Caco-2 (cell line): ENCODE measurements around the gene MCM8. TPM values are rescaled to one million over a fixed set of nuclear protein-coding genes. Genes with fewer than 3 reads are reported as not detected.

Experiments used
- BruUV-seq: library from RNA; stranded (reverse); fragments of 400-500 nt; replicated peaks from 2 replicates; lab custom pipeline; 2021; lab: Mats Ljungman, UMichigan
- CTCF ChIA-PET: fragments of 300-600 bp; sonication (Branson Sonifier 250); formaldehyde crosslinking; loops from one replicate; lab custom pipeline; 2022; ENCODE audit warnings: antibody characterized with exemption; lab: Charles Lee
- POLR2A ChIA-PET: fragments of 300-600 bp; sonication (Branson Sonifier 250); formaldehyde crosslinking; loops from one replicate; lab custom pipeline; 2022; ENCODE audit warnings: antibody characterized with exemption; lab: Charles Lee
- DNase-seq, 2 experiments: peaks; one replicate each; pipeline versions ENCODE4 v3.0.0 to v3.0.0-alpha.2; 2020 to 2022
- H3K27me3 ChIP-seq: replicated peaks from 2 replicates; pipeline ENCODE4 v1.6.0; 2011; ENCODE audit warnings: low read length; ENCODE audit not compliant: control insufficient read depth, insufficient read depth
- H3K36me3 ChIP-seq: 2 replicates; pipeline ENCODE4 v1.5.1; 2011; ENCODE audit warnings: low read length; ENCODE audit not compliant: control insufficient read depth, insufficient read depth
- H3K4me1 ChIP-seq: fragments of 250-450 bp; sonication (Bioruptor Pico); 2 replicates; pipeline ENCODE4 v1.5.1; 2020; ENCODE audit warnings: mild to moderate bottlenecking
- H3K4me3 ChIP-seq: 2 replicates; pipeline ENCODE4 v1.5.1; 2011; ENCODE audit warnings: low read depth, mild to moderate bottlenecking, control low read depth, low read length
- H3K9me3 ChIP-seq: fragments of 250-450 bp; sonication (Bioruptor Pico); 2 replicates; pipeline ENCODE4 v1.5.1; 2020; ENCODE audit warnings: mild to moderate bottlenecking, moderate library complexity
- H3K27ac Mint-ChIP-seq: one replicate; pipeline ENCODE4 v1.8.0; 2022; ENCODE audit warnings: mixed read lengths; ENCODE audit not compliant: unreplicated experiment
- H3K27me3 Mint-ChIP-seq: one replicate; pipeline ENCODE4 v1.8.0; 2022; ENCODE audit warnings: mixed read lengths; ENCODE audit not compliant: insufficient read depth, unreplicated experiment
- H3K36me3 Mint-ChIP-seq: one replicate; pipeline ENCODE4 v1.8.0; 2022; ENCODE audit warnings: mild to moderate bottlenecking, mixed read lengths; ENCODE audit not compliant: insufficient read depth, unreplicated experiment
- H3K4me1 Mint-ChIP-seq: one replicate; pipeline ENCODE4 v1.8.0; 2022; ENCODE audit warnings: low read depth, mixed read lengths; ENCODE audit not compliant: unreplicated experiment
- H3K4me3 Mint-ChIP-seq: one replicate; pipeline ENCODE4 v1.8.0; 2022; ENCODE audit warnings: mild to moderate bottlenecking, moderate library complexity, mixed read lengths; ENCODE audit not compliant: unreplicated experiment
- H3K9me3 Mint-ChIP-seq: one replicate; pipeline ENCODE4 v1.8.0; 2022; ENCODE audit warnings: mixed read lengths; ENCODE audit not compliant: unreplicated experiment
- CTCF ChIP-seq, 2 experiments: fragments of 200-600 bp in 1 of 2; IDR thresholded peaks; 1 replicate in 1 of 2; 2 replicates in 1 of 2; pipeline versions ENCODE4 v1.5.1 to v1.8.0; 2011 to 2022; ENCODE audit warnings: antibody characterized with exemption in 1 of 2, control low read depth in 1 of 2, inconsistent platforms in 1 of 2, low read depth in 1 of 2, low read length in 1 of 2, mild to moderate bottlenecking in 1 of 2, moderate library complexity in 1 of 2; ENCODE audit not compliant: insufficient read depth in 1 of 2, severe bottlenecking in 1 of 2, unreplicated experiment in 1 of 2
- intact Hi-C: fragments of 100-400 bp; cut with micrococcal nuclease; formaldehyde crosslinking; loops from one replicate; pipeline ENCODE4 v1.10.0; 2022; ENCODE audit not compliant: unreplicated experiment
- total RNA-seq: library from RNA; stranded (reverse); gene quantifications from 2 replicates; pipeline ENCODE4 v1.2.3, GENCODE V29; 2022

Gene MCM8
- total RNA-seq, 1 experiment from 2014 or later: 38.4 TPM

GRCh38 chr20:5949943-5950270 is 545 bp upstream of the MCM8 start:
- DNase-seq: no peak
- intact Hi-C loops: loop anchor here (1.0 to 5.0 kb wide), 3 partner anchors 53 to 421 kb away; no protein-coding TSS in a partner anchor
- no peaks in the 10 kb centered on the region for H3K27me3 ChIP-seq
- peak overlapping the region; percentile 60 for H3K4me3 ChIP-seq
- peaks cover 15% of the 10 kb centered on the region for H3K4me1 ChIP-seq
- peak overlapping the region; percentile 86 for H3K27ac Mint-ChIP-seq
- H3K4me3 Mint-ChIP-seq: peak overlapping the region; percentile 99
- no peaks in the 10 kb centered on the region for H3K9me3 Mint-ChIP-seq
- BruUV-seq: no TSS peak
- peaks cover 50% of the 10 kb centered on the region for H3K36me3 Mint-ChIP-seq
- H3K9me3 ChIP-seq: no peaks in the 10 kb centered on the region
- no peak for TF ChIP-seq CTCF (IDR thresholded peaks at IDR 0.05; ENCODE audit: insufficient read depth in 1 of 2, low read depth in 1 of 2, low read length in 1 of 2, severe bottlenecking in 1 of 2, unreplicated experiment in 1 of 2)
- ChIA-PET POLR2A (no interaction called here), CTCF (no interaction called here)
- H3K27me3 Mint-ChIP-seq: no peaks in the 10 kb centered on the region
- H3K36me3 ChIP-seq: peaks cover 6% of the 10 kb centered on the region
- no peaks in the 10 kb centered on the region for H3K4me1 Mint-ChIP-seq

GRCh38 chr20:5967469-5967868 is 17.0 kb downstream of the MCM8 start:
- Mint-ChIP-seq H3K9me3 (no peaks in the 10 kb centered on the region), H3K27me3 (no peaks in the 10 kb centered on the region), H3K4me1 (peaks cover 27% of the 10 kb centered on the region), H3K27ac (no peak overlapping the region), H3K4me3 (no peak overlapping the region), H3K36me3 (peaks cover 59% of the 10 kb centered on the region)
- H3K27me3 ChIP-seq: no peaks in the 10 kb centered on the region
- ChIA-PET CTCF (no interaction called here), POLR2A (no interaction called here)
- H3K4me3 ChIP-seq: no peak overlapping the region
- no TSS peak for BruUV-seq
- TF ChIP-seq CTCF (IDR thresholded peaks at IDR 0.05; ENCODE audit: insufficient read depth in 1 of 2, low read depth in 1 of 2, low read length in 1 of 2, severe bottlenecking in 1 of 2, unreplicated experiment in 1 of 2): no peak
- DNase-seq: no peak
- peaks cover 11% of the 10 kb centered on the region for H3K4me1 ChIP-seq
- H3K36me3 ChIP-seq: no peaks in the 10 kb centered on the region; the same call in 1 of the 2 replicates
- H3K9me3 ChIP-seq: no peaks in the 10 kb centered on the region
- intact Hi-C loops: no loop called here

- H3K27ac Mint-ChIP-seq: no peak overlapping the region
Measured at GRCh38 chr20:5968462-5968861, 18.0 kb downstream of the MCM8 start.

More at GRCh38 chr20:5968462-5968861, 18.0 kb downstream of the MCM8 start:
- ChIA-PET CTCF (no interaction called here), POLR2A (no interaction called here)
- peaks cover 14% of the 10 kb centered on the region for H3K4me1 ChIP-seq
- peaks cover 66% of the 10 kb centered on the region for H3K36me3 Mint-ChIP-seq
- H3K4me3 Mint-ChIP-seq: no peak overlapping the region
- BruUV-seq: no TSS peak
- peaks cover 27% of the 10 kb centered on the region for H3K4me1 Mint-ChIP-seq
- TF ChIP-seq CTCF (IDR thresholded peaks at IDR 0.05; ENCODE audit: insufficient read depth in 1 of 2, low read depth in 1 of 2, low read length in 1 of 2, severe bottlenecking in 1 of 2, unreplicated experiment in 1 of 2): no peak
- DNase-seq: no peak
- H3K36me3 ChIP-seq: peaks cover 1% of the 10 kb centered on the region; the same call in 1 of the 2 replicates
- H3K9me3 ChIP-seq: no peaks in the 10 kb centered on the region
- H3K27me3 Mint-ChIP-seq: no peaks in the 10 kb centered on the region
- no peak overlapping the region for H3K4me3 ChIP-seq
- no peaks in the 10 kb centered on the region for H3K27me3 ChIP-seq
- intact Hi-C loops: no loop called here
- H3K9me3 Mint-ChIP-seq: no peaks in the 10 kb centered on the region
